MM.1S (cell line): ENCODE data around the gene PXMP4.

Experiments
- CTCF ChIP-seq: fragments of 300-600 bp; sonication (generic); IDR thresholded peaks from 2 replicates; pipeline ENCODE4 v1.5.1; 2016; ENCODE audit warnings: antibody characterized with exemption, low read length, mixed read lengths
- EZH2 ChIP-seq: fragments of 300-600 bp; sonication (generic); optimal IDR thresholded peaks from 2 replicates; pipeline ENCODE3; 2017; ENCODE audit warnings: low read depth, mild to moderate bottlenecking, antibody characterized with exemption, low read length, mixed read lengths
- EZH2phosphoT487 ChIP-seq: fragments of 300-600 bp; sonication (generic); IDR thresholded peaks from 2 replicates; pipeline ENCODE4 v1.6.1; 2018; ENCODE audit warnings: antibody characterized with exemption, low read length

- no peak for TF ChIP-seq CTCF
- TF ChIP-seq EZH2: no peak
- no peak for TF ChIP-seq EZH2phosphoT487
Measured at GRCh38 chr20:33681288-33681687, 38.8 kb downstream of the PXMP4 start.
